Right renal pelvis (tissue), 4 donors: Measurements from ENCODE around the gene FOXRED1. TPM values are rescaled to one million over a fixed set of nuclear protein-coding genes. Genes with fewer than 3 reads are reported as not detected.
A peak's percentile ranks its signal among the peaks of the same experiment; 100 is the strongest.
"Not testable (repeated sequence)": the region's sequence is repeated elsewhere in the genome, so short reads cannot be mapped to it uniquely, and the experiment has no call there.

ENCODE experiments used
- DNase-seq, 4 donors: peaks; one replicate each; pipeline ENCODE4 v3.0.0-alpha.2; 2013; ENCODE audit warnings: low read depth in 4 of 4, low spot score in 3 of 4, missing footprints in 1 of 4
- polyA plus RNA-seq, 4 donors: library from polyadenylated mRNA; unstranded; fragments of 120-200 nt; gene quantifications; one replicate each; pipeline ENCODE4 v1.2.1, GENCODE V29; 2013; ENCODE audit not compliant: insufficient read length in 4 of 4

FOXRED1 gene
- polyA plus RNA-seq = 10 to 100 TPM; 31.2 to 36.7 (median 34.1) TPM

- peak; percentile 95 to 96 (median 96) for DNase-seq
Measured at GRCh38 chr11:126268708-126269579, at the start of gene FOXRED1, which contains the start of gene SRPRA. Gene FOXRED1 (plus strand): TSS chr11:126269154. CDS start chr11:126269207, 53 bp downstream. Gene SRPRA (minus strand): TSS chr11:126268895. CDS start chr11:126268804, 91 bp downstream.

- no peak for DNase-seq
Measured at GRCh38 chr11:126219547-126219946, 49.4 kb upstream of the FOXRED1 start.

GRCh38 chr11:126224647-126225294, 44.2 kb upstream of the FOXRED1 start:
- no peak for DNase-seq

- DNase-seq = no peak
Measured at GRCh38 chr11:126225295-126225665, 43.7 kb upstream of the FOXRED1 start.

GRCh38 chr11:126226334-126227084, 42.4 kb upstream of the FOXRED1 start:
- no peak for DNase-seq

- DNase-seq = no peak
Measured at GRCh38 chr11:126229858-126230540, 39.0 kb upstream of the FOXRED1 start.

- no peak for DNase-seq
Measured at GRCh38 chr11:126231725-126232459, 37.1 kb upstream of the FOXRED1 start.

- DNase-seq = no peak
Measured at GRCh38 chr11:126232683-126233082, 36.3 kb upstream of the FOXRED1 start.

- DNase-seq = no peak
Measured at GRCh38 chr11:126233391-126233790, 35.6 kb upstream of the FOXRED1 start.

- no peak for DNase-seq
Measured at GRCh38 chr11:126246636-126247035, 22.3 kb upstream of the FOXRED1 start.

- no peak for DNase-seq
Measured at GRCh38 chr11:126253265-126253664, 15.7 kb upstream of the FOXRED1 start.

- DNase-seq = no peak
Measured at GRCh38 chr11:126254819-126255218, 14.1 kb upstream of the FOXRED1 start.

- DNase-seq = not testable (repeated sequence)
Measured at GRCh38 chr11:126255507-126255906, 13.4 kb upstream of the FOXRED1 start.

GRCh38 chr11:126256216-126256615, 12.7 kb upstream of the FOXRED1 start:
- DNase-seq = no peak

- DNase-seq = no peak
Measured at GRCh38 chr11:126257144-126257543, 11.8 kb upstream of the FOXRED1 start.

GRCh38 chr11:126257764-126258163, 11.2 kb upstream of the FOXRED1 start:
- DNase-seq = no peak

GRCh38 chr11:126262216-126262615, 6.7 kb upstream of the FOXRED1 start:
- DNase-seq = no peak

GRCh38 chr11:126263489-126263888, 5.5 kb upstream of the FOXRED1 start:
- no peak for DNase-seq

GRCh38 chr11:126265811-126266210, 3.1 kb upstream of the FOXRED1 start:
- no peak for DNase-seq

- DNase-seq = no peak
Measured at GRCh38 chr11:126267650-126268049, 1.3 kb upstream of the FOXRED1 start.
